GM10266 (cell line): Measurements from ENCODE around the gene HAUS1.

Source experiments
- DNase-seq: peaks from one replicate; pipeline ENCODE4 v3.0.0; 2012; ENCODE audit errors: extremely low spot score
- TF ChIP-seq, protein P1 (sequence below): IDR thresholded peaks from 2 replicates; pipeline ENCODE4 v1.5.1; 2012; ENCODE audit warnings: mild to moderate bottlenecking, low read depth; ENCODE audit not compliant: control insufficient read depth, insufficient read depth; ENCODE audit errors: missing control alignments

Gene HAUS1

DNA sequence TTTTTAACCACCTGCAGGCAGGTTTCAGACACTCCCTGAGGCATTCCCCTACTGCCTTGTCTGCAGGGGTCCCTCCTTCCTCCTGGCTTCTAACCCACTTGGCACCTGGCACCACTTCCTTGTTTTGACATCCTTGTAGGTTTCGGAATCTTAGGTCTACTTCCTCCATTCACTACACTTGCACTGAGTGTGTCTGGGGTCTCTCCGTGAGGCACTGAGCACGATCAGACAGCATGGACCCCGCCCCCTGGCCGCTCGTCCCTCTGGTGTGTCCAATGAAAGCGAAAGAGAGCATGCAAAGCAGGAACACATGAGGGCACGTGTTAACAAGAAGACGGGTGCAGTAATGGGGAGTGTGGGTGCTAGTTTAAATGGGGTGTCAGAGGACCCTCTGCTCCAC is 63.8 kb downstream of the HAUS1 start:
- DNase-seq: peak; percentile 57

DNA sequence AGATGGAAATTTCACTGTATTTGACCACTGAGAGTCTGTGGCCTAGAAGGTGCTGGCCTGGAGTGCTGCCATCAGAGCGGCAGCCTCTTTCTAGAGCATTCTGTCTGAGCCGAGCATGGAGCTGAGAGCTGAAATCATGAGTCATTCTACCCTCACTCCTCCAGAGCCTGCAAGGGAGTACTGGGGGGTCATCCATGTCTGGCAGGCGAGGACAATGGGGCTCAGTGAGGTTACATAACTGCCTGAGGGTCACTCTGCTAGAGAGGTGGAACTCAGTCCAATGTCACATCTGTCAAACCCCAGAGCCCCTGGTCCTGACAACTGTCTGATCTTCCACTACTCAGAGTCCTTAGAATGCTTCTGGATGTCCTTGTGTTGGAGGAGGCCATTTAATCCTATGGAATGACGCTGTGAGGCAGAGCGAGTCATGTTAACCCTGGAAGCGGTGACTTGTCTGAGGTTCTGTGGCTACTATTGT is 65.3 kb downstream of the HAUS1 start:
- TF ChIP-seq, protein P1, sequence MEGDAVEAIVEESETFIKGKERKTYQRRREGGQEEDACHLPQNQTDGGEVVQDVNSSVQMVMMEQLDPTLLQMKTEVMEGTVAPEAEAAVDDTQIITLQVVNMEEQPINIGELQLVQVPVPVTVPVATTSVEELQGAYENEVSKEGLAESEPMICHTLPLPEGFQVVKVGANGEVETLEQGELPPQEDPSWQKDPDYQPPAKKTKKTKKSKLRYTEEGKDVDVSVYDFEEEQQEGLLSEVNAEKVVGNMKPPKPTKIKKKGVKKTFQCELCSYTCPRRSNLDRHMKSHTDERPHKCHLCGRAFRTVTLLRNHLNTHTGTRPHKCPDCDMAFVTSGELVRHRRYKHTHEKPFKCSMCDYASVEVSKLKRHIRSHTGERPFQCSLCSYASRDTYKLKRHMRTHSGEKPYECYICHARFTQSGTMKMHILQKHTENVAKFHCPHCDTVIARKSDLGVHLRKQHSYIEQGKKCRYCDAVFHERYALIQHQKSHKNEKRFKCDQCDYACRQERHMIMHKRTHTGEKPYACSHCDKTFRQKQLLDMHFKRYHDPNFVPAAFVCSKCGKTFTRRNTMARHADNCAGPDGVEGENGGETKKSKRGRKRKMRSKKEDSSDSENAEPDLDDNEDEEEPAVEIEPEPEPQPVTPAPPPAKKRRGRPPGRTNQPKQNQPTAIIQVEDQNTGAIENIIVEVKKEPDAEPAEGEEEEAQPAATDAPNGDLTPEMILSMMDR: no peak
- DNase-seq: no peak

More for the DNA sequence above, 63.8 kb downstream of the HAUS1 start:
- TF ChIP-seq, protein P1: no peak

DNA sequence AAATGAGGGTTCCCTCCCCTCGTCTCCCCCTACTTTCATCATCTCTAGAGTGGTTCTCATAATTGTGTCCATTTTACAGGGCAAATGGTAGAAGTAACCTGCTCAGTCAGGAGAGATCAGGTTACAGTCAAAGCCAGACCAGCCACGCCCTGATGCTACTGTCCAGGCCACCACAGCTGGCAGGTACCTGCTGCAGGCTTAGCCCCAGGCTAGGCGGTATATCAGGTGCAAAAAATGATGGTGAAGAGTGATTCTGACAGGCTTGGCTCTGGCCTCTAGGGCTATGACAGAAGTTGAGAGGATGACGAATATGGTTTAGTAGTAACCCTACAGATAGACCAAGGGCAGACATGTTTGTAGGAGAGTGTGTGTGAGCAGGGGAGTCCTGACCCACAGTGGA is 67.1 kb downstream of the HAUS1 start:
- TF ChIP-seq, protein P1: no peak
- no peak for DNase-seq

DNA sequence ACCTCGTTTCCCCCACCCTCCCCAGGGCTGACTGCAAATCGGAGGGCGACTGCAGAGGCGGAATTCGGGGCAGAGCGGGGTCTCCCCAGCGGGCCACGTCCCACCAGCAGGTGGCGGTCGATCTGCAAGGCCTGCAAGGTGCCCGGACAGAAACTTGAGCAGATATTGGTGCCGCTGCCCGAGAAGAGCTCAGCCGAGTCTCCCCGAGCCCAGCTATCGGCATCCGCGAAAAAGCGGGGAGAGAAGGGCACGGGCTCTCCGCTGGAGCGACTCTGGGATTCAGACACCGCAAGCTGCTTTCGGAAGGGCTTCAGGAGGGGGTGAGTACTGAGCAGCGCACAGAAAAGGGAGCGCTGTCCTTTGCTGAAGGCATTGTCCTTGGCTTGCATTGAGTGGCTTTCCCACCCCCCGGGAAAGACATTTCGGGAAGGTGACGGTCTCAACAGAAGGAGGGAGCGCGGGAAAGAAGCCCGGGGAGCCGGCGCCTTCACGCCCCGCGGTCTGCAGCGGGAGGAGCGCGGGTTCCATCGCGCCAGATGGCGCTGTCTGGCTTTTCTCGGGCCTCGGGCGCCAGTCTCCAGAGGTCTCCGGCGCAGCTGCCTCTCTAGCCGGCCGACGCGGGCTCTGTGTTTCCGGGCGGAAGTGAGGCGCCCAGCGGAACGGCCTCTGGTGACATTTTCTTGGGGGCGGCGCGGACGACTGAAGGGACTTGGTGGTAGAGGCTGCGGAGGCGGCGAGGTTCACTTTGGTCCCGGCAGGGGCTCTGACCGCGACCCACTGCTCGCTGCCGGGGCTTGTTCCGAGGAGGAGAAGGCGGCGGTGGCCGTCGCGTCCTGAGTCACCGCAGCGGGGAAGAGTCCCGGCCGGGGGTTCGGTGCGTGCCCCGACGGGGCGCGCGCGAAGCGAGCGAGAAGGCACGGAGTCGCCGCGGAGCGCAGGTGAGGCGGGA is 69.5 kb downstream of the HAUS1 start:
- TF ChIP-seq, protein P1: peak; percentile 95
- DNase-seq: peak; percentile 94

DNA sequence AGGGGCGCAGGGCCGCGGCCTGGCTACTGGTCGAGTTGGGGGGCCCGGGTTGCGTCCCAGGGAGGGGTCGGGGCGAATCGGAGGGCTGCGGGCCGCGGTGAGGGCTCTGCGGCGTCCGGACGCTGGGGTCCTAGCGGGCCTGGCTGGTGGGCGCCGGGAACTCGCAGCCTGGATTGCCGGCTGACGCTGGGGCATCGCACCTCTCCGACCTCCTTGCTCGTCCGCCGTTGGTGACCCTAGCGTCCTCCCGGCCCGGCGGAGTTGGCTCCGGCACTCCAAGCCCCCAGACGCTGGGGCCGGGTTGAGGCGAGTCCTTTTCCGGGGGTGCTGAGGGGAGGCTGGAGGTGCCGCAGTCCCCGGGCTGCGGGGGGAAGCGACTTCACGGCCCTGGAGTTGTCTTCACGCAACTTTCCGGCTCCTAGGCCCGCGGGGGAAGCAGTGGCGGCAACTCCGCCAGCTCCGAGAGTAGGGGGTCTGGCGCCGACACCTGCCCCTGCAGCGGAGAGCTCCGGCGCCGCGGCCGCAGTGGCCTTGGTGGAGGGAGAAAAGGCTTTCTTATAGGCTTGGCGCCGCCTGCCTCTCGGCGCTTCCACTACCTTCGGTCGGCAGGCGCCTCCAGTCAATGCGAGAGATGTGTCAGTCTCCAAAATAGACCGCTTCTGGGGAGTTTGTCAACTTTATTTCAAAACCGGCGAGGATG is 70.3 kb downstream of the HAUS1 start:
- TF ChIP-seq, protein P1: peak; percentile 23
- peak; percentile 67 for DNase-seq

DNA sequence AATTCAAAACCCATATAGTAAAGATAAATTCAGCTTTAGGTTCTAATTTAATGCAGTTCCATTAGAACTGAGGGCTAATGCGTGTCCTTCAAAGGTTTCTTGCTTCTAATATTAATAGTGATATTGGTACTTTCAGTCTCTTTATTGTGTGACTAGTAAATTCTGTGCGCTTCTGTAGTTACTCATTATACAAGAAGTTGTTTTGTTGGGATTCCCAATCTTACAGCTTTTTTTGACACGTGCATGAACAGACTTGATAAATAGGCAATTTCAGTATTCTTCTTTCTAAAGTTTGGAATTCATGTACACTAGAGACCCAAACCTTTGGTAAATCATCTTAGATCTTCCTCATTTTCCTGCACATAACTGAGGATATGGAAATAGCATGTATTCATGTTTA is 71.8 kb downstream of the HAUS1 start:
- TF ChIP-seq, protein P1: no peak
- DNase-seq: no peak
